Fibroblast of peridontal ligament (primary cell): Measurements from ENCODE around the gene TESK1.

ENCODE experiments used
- DNase-seq: peaks from one replicate; pipeline ENCODE4 v3.0.0-alpha.2; 2010; ENCODE audit errors: extremely low read depth

Gene TESK1, protein sequence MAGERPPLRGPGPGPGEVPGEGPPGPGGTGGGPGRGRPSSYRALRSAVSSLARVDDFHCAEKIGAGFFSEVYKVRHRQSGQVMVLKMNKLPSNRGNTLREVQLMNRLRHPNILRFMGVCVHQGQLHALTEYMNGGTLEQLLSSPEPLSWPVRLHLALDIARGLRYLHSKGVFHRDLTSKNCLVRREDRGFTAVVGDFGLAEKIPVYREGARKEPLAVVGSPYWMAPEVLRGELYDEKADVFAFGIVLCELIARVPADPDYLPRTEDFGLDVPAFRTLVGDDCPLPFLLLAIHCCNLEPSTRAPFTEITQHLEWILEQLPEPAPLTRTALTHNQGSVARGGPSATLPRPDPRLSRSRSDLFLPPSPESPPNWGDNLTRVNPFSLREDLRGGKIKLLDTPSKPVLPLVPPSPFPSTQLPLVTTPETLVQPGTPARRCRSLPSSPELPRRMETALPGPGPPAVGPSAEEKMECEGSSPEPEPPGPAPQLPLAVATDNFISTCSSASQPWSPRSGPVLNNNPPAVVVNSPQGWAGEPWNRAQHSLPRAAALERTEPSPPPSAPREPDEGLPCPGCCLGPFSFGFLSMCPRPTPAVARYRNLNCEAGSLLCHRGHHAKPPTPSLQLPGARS

DNA sequence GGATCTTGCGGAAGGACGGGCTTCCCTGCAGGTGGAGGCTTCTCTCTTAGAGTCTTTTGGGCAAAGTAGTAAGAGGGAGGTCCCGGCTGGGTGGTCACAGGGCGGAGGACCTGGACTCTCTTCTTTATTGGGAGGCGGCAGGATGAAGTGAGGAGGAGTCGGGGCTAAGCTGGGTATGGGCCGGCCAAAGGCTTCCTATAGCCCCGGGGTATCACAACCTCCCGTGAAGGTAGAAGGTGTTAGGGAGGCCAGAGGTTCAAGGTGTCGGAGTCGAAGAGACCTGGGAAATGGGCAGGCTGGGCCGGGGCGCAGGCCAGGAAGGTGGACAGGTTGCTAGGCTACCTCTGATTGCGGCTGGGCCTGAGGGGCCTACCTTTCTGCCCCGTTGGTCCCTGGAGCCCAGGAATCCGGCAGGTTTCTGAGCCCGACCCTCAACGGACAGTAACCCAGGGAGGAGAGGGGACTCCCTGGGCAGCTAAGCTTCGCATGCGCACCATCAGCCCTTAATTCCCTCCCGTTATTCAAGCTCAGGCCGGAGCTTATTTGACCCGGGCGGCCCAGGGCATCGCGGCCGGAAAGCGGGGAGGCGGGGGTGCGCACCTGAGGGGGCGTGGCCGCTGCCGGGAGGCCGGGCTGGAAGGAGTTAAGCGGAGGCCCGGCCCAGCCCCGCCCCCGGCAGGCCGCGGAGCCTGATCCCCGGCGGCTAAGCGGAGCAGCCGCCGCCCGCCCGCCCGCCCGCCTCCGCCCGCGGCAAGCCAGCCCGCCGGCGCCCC is at the start of gene TESK1:
TSS of gene TESK1 (plus strand) at position 685 of the 773 bp plus-strand sequence. CDS start 358 bp downstream, outside the sequence.
- peak; percentile 20 for DNase-seq

DNA sequence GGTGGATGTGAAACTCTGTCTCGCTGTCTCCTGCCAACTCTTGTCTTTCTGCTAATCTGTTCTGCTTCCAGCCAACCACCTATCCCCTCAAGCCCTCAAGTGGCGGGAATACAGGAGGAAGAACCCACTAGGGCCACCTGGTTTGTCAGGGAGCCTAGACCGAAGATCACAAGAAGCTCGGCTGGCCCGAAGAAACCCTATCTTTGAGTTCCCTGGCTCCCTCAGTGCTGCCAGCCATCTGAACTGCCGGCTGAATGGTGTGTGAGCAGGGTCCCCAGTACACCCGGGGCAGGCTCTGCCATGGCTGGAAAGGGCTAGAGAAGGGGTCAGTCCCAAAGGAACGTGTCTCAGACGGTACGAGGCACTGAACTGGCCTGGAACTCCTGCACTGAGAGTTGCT is 49.2 kb upstream of the TESK1 start:
- DNase-seq: no peak

DNA sequence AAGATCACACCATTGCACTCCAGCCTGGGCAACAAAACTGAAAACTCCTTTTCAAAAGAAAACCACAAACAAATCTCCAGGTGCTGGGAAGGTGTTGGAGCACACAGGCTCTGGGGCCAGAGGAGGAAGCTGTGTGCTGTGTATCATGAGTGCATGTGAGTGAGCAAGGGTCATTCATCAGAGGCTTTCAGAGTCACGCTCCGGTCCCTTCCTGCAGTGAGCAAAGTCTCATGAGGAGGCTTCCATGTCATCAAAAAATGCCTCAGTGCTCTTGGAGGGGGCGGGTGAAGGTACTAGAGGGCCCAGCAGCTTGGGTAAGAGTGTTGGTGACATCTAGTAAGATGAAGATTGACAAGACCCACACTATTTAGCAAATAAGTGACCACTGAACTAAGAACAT is 48.3 kb upstream of the TESK1 start:
- no peak for DNase-seq

DNA sequence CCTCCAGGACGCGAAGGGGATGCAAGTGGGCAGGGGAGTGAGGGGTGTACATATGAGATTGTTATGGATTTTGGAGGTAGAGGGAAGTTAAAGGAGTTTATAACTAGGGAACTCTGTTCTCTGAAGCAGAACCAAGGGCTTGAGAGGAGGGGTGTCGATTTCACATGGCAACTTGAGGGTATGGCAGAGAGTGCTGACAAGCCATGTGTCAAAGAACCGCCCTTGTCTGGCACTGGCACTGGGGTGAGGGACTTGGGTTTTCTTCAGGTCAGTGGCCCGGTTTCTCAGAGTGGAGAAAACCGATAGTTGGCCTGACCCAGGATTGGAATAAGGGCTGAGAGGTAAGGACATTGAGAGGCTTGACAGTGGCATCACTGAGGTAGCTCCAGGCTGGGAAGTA is 47.7 kb upstream of the TESK1 start:
- DNase-seq: no peak

DNA sequence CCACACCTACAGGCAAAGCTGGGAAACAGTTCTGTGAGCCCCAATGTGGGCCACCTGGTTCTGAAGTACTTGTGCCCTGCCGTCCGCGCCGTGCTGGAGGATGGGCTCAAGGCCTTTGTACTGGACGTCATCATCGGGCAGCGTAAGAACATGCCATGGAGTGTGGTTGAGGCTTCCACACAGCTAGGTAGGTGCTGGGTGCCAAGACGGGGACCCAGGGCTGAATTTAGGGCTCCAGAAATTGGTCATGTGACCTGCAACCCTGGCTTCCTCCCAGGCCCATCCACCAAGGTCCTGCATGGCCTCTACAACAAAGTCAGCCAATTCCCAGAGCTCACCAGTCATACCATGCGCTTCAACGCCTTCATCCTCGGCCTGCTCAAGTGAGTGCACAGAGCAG is 46.9 kb upstream of the TESK1 start:
- no peak for DNase-seq

DNA sequence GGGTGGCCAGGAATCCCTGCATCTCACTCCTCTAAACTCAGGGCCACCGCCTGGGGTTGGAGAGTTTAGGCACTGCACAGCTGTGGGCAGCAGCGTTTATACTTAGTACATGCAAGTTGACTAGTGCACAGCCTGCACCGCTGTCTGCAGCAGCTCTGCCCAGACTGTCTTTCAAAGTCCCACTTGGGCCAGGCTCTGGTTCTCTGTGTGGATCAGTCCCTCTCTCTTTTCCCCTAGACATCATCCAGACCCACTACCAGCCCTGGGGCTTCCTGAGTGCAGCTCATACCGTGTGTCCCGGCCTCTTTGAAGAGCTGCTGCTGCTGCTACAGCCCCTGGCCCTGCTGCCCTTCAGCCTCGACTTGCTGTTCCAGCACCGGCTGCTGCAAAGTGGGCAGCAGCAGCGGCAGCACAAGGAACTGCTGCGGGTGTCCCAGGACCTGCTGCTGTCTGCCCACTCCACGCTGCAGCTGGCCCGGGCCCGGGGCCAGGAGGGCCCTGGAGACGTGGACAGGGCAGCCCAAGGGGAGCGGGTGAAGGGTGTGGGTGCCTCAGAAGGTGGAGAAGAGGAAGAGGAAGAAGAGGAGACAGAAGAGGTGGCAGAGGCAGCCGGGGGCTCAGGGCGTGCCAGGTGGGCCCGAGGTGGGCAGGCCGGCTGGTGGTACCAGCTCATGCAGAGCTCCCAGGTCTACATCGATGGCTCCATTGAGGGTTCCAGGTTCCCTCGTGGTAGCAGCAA is 45.1 kb upstream of the TESK1 start:
- no peak for DNase-seq

DNA sequence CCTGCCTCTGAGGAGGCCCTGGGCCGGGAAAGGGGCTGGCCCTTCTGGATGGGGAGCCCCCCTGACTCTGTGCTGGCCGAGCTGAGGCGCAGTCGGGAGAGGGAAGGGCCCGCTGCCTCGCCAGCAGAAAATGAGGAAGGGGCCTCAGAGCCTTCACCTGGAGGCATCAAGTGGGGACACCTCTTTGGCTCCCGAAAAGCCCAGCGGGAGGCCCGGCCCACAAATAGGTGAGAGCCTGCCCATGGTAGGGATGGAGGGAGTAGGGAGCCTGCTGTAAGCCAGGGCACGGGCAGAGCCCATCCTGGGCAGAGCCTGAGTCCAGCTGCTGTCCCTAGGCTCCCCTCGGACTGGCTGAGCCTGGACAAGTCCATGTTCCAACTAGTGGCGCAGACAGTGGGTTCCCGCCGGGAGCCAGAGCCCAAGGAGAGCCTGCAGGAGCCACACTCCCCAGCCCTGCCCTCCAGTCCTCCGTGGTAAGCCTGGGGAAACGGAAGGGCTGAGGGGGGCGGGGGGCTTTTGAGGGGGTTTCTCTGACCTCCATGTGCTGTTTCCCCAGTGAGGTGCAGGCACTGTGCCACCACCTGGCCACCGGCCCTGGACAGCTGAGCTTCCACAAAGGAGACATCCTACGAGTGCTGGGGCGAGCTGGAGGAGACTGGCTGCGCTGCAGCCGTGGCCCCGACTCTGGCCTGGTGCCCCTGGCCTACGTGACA is 44.3 kb upstream of the TESK1 start:
- DNase-seq: no peak

DNA sequence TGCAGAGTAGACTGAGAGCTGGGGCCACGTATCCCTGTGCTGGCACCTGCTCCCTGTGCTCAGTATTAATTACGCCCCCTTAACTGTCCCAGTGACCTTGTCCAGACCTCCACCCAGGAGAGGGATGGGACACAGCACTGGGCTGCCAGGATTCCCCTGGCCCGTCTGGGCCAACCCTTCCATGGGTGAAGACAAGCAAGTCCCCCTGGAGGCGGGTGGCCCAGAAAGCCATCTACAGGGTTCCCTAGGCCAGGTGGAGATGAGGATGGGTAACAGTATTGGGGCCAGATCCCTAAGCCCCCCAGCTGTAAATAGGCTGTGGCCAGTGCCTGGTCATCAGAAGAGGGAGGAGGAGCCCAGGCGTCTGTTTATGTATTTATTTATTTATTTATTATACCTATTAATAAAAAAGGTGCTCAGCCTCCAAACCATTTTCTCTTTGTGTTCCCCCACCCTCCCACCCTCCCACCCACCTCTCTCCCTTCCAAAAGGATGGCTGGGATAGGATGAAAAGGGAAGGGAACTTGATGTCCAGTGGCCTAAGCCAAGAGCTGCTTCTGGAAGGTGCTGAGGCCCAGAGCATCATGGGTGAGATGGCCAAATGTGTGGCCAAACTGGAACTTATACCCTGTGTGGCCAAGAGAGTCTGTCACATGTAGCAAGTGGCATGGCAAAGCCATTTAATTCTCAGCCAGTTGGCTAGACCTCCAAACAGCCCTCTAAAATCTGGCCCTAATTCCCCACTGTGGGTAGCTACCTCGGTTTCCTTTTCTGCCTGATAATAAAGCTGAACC is 43.4 kb upstream of the TESK1 start:
- no peak for DNase-seq

DNA sequence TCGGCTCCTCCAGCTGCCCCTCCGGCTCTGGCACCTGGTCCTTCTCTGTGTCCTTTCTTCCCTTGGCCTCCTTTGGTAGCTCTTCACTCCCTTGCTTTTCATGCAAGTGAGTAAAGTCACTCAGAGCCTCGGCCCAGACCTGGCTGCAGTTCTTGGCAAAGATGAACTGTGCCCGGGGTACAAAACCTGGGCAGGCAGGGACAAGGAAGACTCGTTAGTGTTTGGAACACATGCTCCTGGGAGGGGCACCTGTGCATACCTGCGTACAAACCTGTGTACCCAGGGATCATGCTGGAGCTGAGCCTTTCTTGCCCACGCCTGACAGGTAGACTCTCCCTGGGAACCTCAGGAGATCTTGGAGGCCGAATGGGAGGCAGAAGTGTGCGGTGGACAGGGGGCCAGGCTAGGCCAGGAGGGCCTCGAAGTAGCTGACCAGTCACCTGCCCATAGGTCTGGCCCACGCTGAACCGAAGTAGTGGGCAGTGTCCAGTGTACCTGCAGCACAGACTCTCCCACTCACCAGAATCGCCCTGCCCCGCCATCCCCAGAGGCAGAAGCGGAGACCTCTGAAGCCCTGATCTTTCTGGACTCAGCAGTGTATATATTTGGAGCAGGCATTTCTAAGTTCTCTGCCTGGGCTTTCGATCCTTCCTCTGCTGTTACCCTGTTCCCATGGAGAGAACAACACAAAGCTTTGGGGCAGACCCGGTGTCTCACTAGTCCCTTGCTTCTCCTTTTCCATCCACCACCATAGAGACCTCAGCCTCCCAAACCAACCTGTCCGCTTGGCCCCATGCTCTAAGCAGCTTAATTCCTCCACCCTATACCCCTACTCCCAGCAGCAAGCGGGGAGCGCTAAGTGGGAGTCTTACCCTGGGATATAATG is 41.9 kb upstream of the TESK1 start:
- DNase-seq: no peak

DNA sequence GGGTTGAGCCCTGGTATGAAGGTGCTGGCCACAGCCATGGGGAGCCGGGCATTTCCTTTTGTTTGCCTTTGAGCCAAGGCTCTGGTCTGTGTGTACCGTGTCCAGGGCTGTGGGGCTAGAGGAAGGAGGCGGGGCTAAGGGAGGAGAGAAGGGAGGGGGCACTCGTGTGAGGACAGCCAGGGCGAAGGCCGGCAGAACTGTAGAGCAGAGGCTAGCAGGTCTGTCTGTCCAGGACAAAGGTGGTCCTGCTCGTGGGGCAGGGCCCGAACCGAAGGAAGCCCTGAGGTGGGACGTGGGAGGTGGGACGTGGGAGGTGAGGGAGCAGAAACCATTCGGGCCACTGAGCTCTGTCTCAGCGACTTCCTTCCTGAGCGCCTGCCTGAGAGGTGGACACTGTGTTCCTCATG is 41.3 kb upstream of the TESK1 start:
- no peak for DNase-seq

DNA sequence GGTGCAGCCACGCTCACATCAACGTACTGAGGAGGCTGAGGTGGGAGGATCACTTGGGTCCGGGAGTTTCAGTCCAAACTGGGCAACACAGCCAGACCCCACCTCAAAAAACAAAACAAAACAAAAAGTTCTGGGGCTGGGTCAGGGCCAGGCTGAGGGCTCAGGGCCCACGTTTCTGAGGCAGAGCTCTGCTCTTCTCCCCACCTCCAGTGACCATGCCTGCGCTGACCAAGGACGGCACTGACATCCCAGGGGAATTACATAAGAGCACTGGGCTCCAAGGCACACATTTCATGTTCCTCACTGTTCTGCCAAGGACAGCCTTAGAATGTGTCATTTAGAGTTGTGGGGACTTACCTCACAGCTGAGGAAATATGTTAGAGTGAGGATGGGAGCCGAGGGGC is 40.4 kb upstream of the TESK1 start:
- no peak for DNase-seq

DNA sequence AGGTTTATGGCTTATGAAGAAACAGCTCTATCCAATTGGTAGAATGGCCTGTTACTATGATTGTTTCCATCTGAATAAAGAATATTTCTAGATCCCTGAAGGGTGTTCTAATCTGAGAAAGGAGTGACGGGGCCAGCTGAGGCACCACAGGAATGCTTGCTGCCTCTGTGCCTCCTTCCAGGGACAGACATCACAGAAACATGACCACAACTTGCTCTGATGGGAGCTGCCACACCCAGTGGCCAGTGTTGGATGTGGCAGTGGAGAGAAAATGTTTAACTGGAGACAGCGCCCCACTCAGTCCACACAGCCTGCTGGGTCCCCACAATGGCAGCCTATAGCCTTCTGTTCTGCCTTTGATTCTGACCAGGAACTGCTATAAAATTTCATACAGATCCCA is 38.6 kb upstream of the TESK1 start:
- DNase-seq: peak; percentile 54

DNA sequence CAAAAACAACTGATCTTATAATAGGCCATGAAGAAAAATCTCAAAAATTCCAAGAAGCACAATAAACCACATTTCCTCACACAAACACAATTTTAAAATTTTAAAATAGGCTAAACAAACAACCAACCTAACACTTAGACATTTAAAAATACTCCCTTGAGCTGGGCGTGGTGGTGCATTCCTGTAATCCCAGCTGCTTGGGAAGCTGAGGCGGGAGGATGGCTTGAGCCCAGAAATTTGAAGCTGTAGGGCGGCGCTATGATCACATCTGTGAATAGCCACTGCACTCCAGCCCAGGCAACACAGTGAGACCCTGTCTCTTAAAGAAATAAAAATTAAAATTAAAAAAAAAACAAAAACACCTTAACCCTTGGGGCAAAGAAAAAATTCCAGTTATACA is 36.9 kb upstream of the TESK1 start:
- DNase-seq: no peak

DNA sequence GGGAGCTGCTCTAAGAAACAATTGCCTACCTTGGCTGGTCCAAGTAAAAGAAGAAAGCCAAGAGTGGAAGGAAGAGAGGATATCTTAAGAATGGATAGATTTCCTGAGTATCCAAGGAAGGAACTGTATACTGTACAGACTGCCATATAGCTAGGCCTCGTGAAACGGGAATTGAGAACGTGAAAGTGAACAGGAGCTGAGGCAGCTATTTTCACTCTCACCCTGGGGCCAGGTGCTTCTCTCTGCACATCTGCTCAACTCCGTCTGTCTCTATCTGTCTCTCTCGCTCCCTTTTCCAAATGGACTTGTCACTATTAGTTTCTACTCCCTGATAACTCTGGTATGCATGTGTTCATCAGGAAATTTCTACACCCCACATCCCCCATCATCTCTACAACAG is 35.9 kb upstream of the TESK1 start:
- DNase-seq: no peak

DNA sequence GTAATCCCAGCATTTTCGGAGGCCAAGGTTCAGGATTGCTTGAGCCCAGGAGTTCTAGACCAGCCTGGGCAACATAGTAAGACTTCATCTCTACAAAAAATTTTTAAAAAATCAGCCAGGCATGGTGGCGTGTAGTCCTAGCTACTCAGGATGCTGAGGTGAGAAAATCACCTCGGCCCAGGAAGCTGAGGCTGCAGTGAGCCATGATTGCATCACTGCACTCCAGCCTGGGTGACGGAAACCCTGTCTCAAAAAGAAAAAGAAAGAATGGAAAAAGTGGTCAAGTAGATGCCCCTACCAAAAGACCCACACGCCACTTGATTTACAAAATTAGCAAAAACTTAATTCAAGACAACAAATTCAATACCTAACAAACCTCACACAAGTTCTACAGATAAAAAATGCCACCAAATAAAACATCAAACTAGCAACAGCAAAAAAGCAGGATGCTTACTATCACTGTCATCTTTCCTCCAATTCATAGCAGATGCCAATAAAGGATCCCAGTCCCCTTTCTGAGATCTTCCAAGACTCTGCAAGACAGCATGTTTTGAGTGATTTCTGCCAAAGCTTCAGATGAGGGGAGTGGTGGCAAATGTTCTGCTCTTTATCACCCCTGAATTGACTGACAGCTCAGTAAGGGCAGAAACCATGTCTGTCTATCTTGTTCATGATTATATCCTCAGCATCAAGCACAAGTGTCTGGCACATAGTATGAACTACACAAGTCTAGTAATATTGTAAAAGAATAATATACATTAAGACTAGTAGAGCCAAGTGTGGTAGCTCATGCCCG is 34.2 kb upstream of the TESK1 start:
- no peak for DNase-seq

DNA sequence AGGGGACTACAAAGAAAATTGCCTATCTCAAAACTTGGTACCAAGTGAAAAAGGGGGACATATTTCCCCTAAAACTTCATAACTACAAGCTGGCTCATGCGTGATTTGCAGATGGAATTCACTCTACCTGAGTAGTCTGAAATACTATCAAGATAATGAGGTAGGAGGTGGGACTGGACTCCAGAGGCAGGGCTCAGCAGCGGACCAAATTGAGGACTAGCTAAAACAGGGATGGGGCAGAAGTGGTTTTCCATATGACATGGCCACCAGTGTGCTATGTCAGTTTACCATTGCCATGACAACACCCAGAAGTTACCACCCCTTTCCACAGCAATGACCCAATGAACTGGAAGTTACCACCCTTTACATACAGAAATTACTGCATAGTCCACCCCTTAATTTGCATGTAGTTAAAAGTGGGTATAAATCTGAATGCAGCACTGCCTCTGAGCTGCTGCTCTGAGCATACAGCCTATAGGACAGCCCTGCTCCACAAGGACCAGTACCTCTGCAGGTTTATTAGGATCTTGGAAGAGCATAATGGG is 30.4 kb upstream of the TESK1 start:
- DNase-seq: no peak

DNA sequence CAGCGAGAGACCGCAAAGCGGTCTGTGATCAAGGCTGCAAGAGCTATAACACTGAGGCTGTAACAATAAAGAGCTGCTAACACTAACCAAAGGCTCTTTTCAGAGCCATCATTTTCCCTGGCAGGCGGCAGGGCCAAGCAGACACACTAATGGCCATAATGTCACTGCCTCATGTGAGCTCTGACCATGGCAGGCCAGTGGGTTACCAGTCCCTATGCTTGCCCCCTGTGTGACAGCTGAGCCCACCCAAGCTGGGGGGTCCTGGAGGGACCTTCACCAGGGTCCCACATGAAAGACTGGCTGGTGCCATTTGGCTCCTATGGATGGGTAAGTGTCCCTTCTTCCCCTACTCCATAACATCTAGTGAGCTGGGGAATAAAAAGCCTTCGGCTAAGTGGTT is 29.6 kb upstream of the TESK1 start:
- DNase-seq: no peak

DNA sequence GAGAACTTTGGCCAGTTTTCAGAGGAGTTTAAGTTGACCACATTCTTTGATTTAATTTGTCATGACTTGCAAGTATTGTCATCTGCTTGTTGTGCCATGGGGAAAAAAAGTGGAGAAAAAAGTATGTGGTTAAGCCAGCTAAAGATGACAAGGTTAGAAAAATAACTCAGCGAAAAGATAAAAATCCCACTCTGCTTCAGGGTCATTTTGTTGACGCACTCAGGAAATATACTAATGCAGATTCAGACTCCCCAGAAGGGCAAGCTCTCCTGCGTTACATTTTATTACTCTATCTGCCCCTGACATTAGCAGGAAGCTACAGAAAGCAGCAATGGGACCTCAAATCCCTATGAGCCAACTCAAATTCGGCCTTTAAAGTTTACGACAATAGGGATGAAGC is 27.6 kb upstream of the TESK1 start:
- no peak for DNase-seq
